HG03442 (cell line): ENCODE measurements around the gene IL1A.

Source experiments
- ATAC-seq: cut with Tn5 transposase; IDR thresholded peaks from one replicate; pipeline ENCODE4 v1.9.1; 2021; ENCODE audit warnings: mild to moderate bottlenecking, moderate library complexity; ENCODE audit not compliant: unreplicated experiment

IL1A gene

GRCh38 chr2:112728029-112728362, 56.3 kb downstream of the IL1A start:
- ATAC-seq: no peak

- ATAC-seq: no peak
Measured at GRCh38 chr2:112727276-112728028, 56.8 kb downstream of the IL1A start.

GRCh38 chr2:112726487-112727190, 57.7 kb downstream of the IL1A start:
- ATAC-seq: peak; percentile 71

GRCh38 chr2:112725545-112726457, 58.5 kb downstream of the IL1A start:
- ATAC-seq: peak; percentile 45

- ATAC-seq: no peak
Measured at GRCh38 chr2:112724591-112725525, 59.4 kb downstream of the IL1A start.

GRCh38 chr2:112723995-112724394, 60.3 kb downstream of the IL1A start:
- ATAC-seq: no peak
